Measurements from ENCODE around the gene IDH3G.

Gene IDH3G

GRCh38 chrX:153794018-153794896 lies at the start of gene IDH3G, which contains the start of gene SSR4:
TSS of gene IDH3G (minus strand) at chrX:153794375. CDS start at chrX:153794326, 49 bp downstream.
TSS of gene SSR4 (plus strand) at chrX:153794668. CDS start at chrX:153794688, 20 bp downstream.
- CTCF ChIA-PET: interaction anchor here (0.7 to 2.1 kb wide), 5 partner anchors 9 to 152 kb away, joined by 3 to 6 read pairs (median 4); partner anchors contain the start of genes ARHGAP4, PLXNB3 and SRPK3

GRCh38 chrX:153836921-153837320 lies 42.7 kb upstream of the IDH3G start:
- ChIA-PET POLR2A (no interaction called here), CTCF (no interaction called here)
- no peak for TF ChIP-seq CTCF (IDR thresholded peaks at IDR 0.05; ENCODE audit: insufficient read depth, low read length, missing control alignments)
- H3K4me3 ChIP-seq (ENCODE audit: low read depth, low read length): no peak overlapping the region
- no peak for DNase-seq (ENCODE audit: low read depth, low spot score)

More at GRCh38 chrX:153794018-153794896, at the start of gene IDH3G, which contains the start of gene SSR4:
- POLR2A ChIA-PET: interaction anchor here (0.6 to 1.9 kb wide), 8 partner anchors 9 to 140 kb away, joined by 4 to 8 read pairs (median 6); partner anchors contain the start of genes NAA10 and SRPK3
- H3K4me3 ChIP-seq (ENCODE audit: low read depth, low read length): peak within 1 kb of the TSS; percentile 84
- DNase-seq (ENCODE audit: low read depth, low spot score): peak; percentile 59
- TF ChIP-seq CTCF (IDR thresholded peaks at IDR 0.05; ENCODE audit: insufficient read depth, low read length, missing control alignments): peak; percentile 38

- TF ChIP-seq CTCF (IDR thresholded peaks at IDR 0.05; ENCODE audit: insufficient read depth, low read length, missing control alignments): no peak
- CTCF ChIA-PET: no interaction called here
- POLR2A ChIA-PET: no interaction called here
- no peak overlapping the region for H3K4me3 ChIP-seq (ENCODE audit: low read depth, low read length)
- no peak for DNase-seq (ENCODE audit: low read depth, low spot score)
Measured at GRCh38 chrX:153832728-153833127, 38.6 kb upstream of the IDH3G start.

- POLR2A ChIA-PET: no interaction called here
- CTCF ChIA-PET: no interaction called here
- no peak overlapping the region for H3K4me3 ChIP-seq (ENCODE audit: low read depth, low read length)
- no peak for DNase-seq (ENCODE audit: low read depth, low spot score)
- TF ChIP-seq CTCF (IDR thresholded peaks at IDR 0.05; ENCODE audit: insufficient read depth, low read length, missing control alignments): no peak
Measured at GRCh38 chrX:153831429-153832150, 37.4 kb upstream of the IDH3G start.

- CTCF ChIA-PET: no interaction called here
Measured at GRCh38 chrX:153830640-153831428, 36.7 kb upstream of the IDH3G start.

More at GRCh38 chrX:153830640-153831428, 36.7 kb upstream of the IDH3G start:
- POLR2A ChIA-PET: no interaction called here
- DNase-seq (ENCODE audit: low read depth, low spot score): no peak
- H3K4me3 ChIP-seq (ENCODE audit: low read depth, low read length): no peak overlapping the region
- TF ChIP-seq CTCF (IDR thresholded peaks at IDR 0.05; ENCODE audit: insufficient read depth, low read length, missing control alignments): no peak
